Lower leg skin (tissue), 3 donors: ENCODE measurements around the gene IGSF21.

Experiments
- CTCF ChIP-seq, 3 donors: fragments of 450-650 bp; IDR thresholded peaks; one replicate each; pipeline ENCODE4 v1.5.1; 2016; ENCODE audit warnings: antibody characterized with exemption in 3 of 3, mild to moderate bottlenecking in 3 of 3, moderate library complexity in 2 of 3
- POLR2A ChIP-seq, 2 donors: fragments of 450-650 bp; IDR thresholded peaks; one replicate each; pipeline ENCODE4 v1.6.1; 2016 to 2017; ENCODE audit warnings: antibody characterized with exemption in 2 of 2, mild to moderate bottlenecking in 1 of 2, moderate library complexity in 1 of 2

- no peak for TF ChIP-seq CTCF (IDR thresholded peaks at IDR 0.05)
- no peak for TF ChIP-seq POLR2A (IDR thresholded peaks at IDR 0.05)
Observed at GRCh38 chr1:18264450-18265039, 156.9 kb downstream of the IGSF21 start.
